ENCODE results near the gene CLASRP.

GRCh38 chr19:45076851-45077730, 38.2 kb downstream of the CLASRP start:
- no peak for TF ChIP-seq CTCF (conservative IDR thresholded peaks at IDR 0.05; ENCODE audit: low read depth, low read length)
- TF ChIP-seq EZH2phosphoT487 (IDR thresholded peaks at IDR 0.05; ENCODE audit: borderline replicate concordance, low read length) = no peak
- no peak for TF ChIP-seq EZH2 (IDR thresholded peaks at IDR 0.05; ENCODE audit: low read length, unreplicated experiment)

Data from PC-3 (cell line).